Gastroesophageal sphincter (tissue), 4 donors: ENCODE results near the gene CFAP92. TPM values are rescaled to one million over a fixed set of nuclear protein-coding genes. Genes with fewer than 3 reads are reported as not detected.

Experiments used
- ATAC-seq: fragments of 150-250 bp; one replicate; pipeline ENCODE4 v1.9.1; 2016; ENCODE audit warnings: mild to moderate bottlenecking, moderate library complexity
- H3K27ac ChIP-seq, 4 donors: fragments of 200-600 bp; sonication (generic) in 3 of 4; 1 replicate in 3 of 4; 2 replicates in 1 of 4; pipeline ENCODE4 v1.5.1; 2016 to 2019
- H3K27me3 ChIP-seq: fragments of 200-600 bp; sonication (generic); one replicate; pipeline ENCODE4 v1.5.1; 2019
- H3K36me3 ChIP-seq, 2 donors: fragments of 200-600 bp; sonication (generic); one replicate each; pipeline ENCODE4 v1.5.1; 2019; ENCODE audit warnings: control low read depth in 1 of 2
- H3K4me1 ChIP-seq, 3 donors: fragments of 200-600 bp; sonication (generic); 1 replicate in 2 of 3; 2 replicates in 1 of 3; pipeline ENCODE4 v1.5.1; 2016 to 2019; ENCODE audit warnings: control low read depth in 2 of 3
- H3K4me3 ChIP-seq, 2 donors: fragments of 200-600 bp; sonication (generic); one replicate each; pipeline ENCODE4 v1.5.1; 2019; ENCODE audit warnings: mild to moderate bottlenecking in 1 of 2, moderate library complexity in 1 of 2
- H3K9me3 ChIP-seq, 3 donors: fragments of 200-600 bp; sonication (generic); one replicate each; pipeline ENCODE4 v1.5.1; 2017 to 2019; ENCODE audit warnings: control low read depth in 2 of 3
- EP300 ChIP-seq: sonication (generic); formaldehyde crosslinking; IDR thresholded peaks from one replicate; pipeline ENCODE4 v1.6.1; 2017; ENCODE audit warnings: antibody characterized with exemption, mild to moderate bottlenecking
- POLR2A ChIP-seq, 2 donors: fragments of 450-650 bp; IDR thresholded peaks; one replicate each; pipeline ENCODE4 v1.6.1; 2017; ENCODE audit warnings: antibody characterized with exemption in 2 of 2, mild to moderate bottlenecking in 2 of 2, moderate library complexity in 1 of 2
- POLR2AphosphoS5 ChIP-seq: sonication (generic); formaldehyde crosslinking; IDR thresholded peaks from one replicate; pipeline ENCODE4 v1.6.1; 2017; ENCODE audit warnings: antibody characterized with exemption
- WGBS, 2 donors: methylation state at CpG; one replicate each; pipeline ENCODE4 v1.1.5; 2018; ENCODE audit warnings: low coverage in 1 of 2; 5-methylcytosine and 5-hydroxymethylcytosine counted together
- total RNA-seq, 4 donors: library from RNA; depleted of rRNA; stranded (reverse); fragments of >200 nt; gene quantifications; one replicate each; pipeline ENCODE4 v1.1.0, GENCODE V29; 2016
- TF ChIP-seq, protein P1 (sequence below), 4 experiments: fragments of 200-600 bp in 2 of 4; fragments of 450-650 bp in 2 of 4; sonication (generic) in 1 of 4; IDR thresholded peaks; one replicate each; pipeline ENCODE4 v1.5.1; 2017 to 2019; ENCODE audit warnings: antibody characterized with exemption in 4 of 4, mild to moderate bottlenecking in 2 of 4, moderate library complexity in 2 of 4

Gene CFAP92
- total RNA-seq, 4 donors from 2014 or later: 0.96 to 3.3 (median 2.3) TPM

DNA sequence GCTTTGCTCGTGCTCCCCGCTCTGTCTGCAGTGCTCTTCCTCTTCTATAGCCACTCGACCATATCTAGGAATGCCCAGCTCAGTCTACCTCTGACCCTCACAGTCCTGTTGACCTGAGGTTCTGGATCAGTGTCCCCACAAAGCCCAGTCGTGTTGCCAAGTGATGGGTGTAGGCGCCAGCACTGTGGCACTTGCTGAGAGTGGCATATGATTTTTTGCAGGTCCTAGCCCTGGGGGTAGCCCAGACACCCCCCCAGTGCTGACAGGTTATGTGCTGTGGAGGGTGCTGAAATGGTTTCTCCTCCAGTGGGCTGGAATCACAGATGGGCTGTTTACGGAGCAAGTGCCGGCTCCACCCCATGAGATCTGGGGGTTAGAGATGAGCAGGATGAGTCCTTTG is 82.0 kb downstream of the CFAP92 start:
- Histone ChIP-seq H3K9me3 (no peaks in the 10 kb centered on the region), H3K27me3 (no peaks in the 10 kb centered on the region), H3K4me1 (no peaks in the 10 kb centered on the region), H3K27ac (no peak overlapping the region), H3K36me3 (peaks cover 0 to 100% of the 10 kb centered on the region in 2 donors), H3K4me3 (no peak overlapping the region)
- WGBS, 2 donors: 83 to 94% methylated on average over 1 to 3 of the region's 7 CpGs
- TF ChIP-seq POLR2AphosphoS5: no peak
- ATAC-seq: no peak

DNA sequence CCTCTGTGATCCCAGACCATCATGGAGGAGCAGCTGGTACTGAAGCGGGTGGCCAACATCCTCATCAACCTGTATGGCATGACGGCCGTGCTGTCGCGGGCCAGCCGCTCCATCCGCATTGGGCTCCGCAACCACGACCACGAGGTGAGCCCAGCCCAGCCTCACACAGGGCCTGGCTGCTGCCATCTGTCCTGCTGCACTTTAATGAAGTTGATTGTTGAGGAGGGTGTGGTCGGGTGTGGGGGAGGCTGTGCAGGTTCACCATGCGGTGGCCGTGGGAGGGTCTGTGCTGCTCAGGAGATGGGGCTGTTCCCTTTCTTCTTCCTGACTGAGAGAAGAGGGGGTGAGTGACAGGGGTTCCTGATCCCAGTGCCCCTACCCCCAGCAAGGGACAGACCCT is 83.9 kb downstream of the CFAP92 start:
- H3K36me3 ChIP-seq: peaks cover 0 to 100% of the 10 kb centered on the region in 2 donors
- H3K9me3 ChIP-seq: no peaks in the 10 kb centered on the region
- no peak overlapping the region for H3K4me3 ChIP-seq
- no peaks in the 10 kb centered on the region for H3K4me1 ChIP-seq
- TF ChIP-seq EP300: no peak
- TF ChIP-seq, protein P1, sequence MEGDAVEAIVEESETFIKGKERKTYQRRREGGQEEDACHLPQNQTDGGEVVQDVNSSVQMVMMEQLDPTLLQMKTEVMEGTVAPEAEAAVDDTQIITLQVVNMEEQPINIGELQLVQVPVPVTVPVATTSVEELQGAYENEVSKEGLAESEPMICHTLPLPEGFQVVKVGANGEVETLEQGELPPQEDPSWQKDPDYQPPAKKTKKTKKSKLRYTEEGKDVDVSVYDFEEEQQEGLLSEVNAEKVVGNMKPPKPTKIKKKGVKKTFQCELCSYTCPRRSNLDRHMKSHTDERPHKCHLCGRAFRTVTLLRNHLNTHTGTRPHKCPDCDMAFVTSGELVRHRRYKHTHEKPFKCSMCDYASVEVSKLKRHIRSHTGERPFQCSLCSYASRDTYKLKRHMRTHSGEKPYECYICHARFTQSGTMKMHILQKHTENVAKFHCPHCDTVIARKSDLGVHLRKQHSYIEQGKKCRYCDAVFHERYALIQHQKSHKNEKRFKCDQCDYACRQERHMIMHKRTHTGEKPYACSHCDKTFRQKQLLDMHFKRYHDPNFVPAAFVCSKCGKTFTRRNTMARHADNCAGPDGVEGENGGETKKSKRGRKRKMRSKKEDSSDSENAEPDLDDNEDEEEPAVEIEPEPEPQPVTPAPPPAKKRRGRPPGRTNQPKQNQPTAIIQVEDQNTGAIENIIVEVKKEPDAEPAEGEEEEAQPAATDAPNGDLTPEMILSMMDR (IDR thresholded peaks at IDR 0.05): no peak
- TF ChIP-seq POLR2A (IDR thresholded peaks at IDR 0.05): no peak
- TF ChIP-seq POLR2AphosphoS5: no peak
- no peaks in the 10 kb centered on the region for H3K27me3 ChIP-seq
- no peak for ATAC-seq
- H3K27ac ChIP-seq: no peak overlapping the region
- no CpG with 5 or more reads among the region's 13 CpGs for WGBS, 2 donors

DNA sequence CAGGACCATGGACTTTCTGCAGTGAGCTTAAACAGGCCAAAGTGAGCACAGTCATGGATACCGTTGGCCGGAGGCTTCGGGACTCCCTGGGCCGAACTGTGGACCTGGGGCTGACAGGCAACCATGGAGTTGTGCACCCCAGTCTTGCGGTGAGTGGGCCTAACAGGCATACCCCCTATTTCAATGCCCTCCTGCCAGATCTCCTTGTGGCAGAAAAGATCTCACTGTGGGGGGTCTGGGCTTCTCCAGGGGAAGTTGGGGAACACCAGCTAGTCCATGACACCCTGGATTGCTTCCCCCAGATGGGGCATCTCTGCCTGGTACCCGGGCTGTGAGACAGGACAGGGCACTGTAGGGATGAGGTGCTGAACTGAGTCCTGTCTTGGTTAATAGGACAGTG is 84.9 kb downstream of the CFAP92 start:
- Histone ChIP-seq H3K27ac (no peak overlapping the region), H3K9me3 (no peaks in the 10 kb centered on the region), H3K36me3 (peaks cover 0 to 100% of the 10 kb centered on the region in 2 donors), H3K27me3 (no peaks in the 10 kb centered on the region), H3K4me3 (no peak overlapping the region), H3K4me1 (no peaks in the 10 kb centered on the region)
- TF ChIP-seq, protein P1 (IDR thresholded peaks at IDR 0.05): no peak
- TF ChIP-seq EP300: no peak
- no peak for TF ChIP-seq POLR2AphosphoS5
- no peak for TF ChIP-seq POLR2A (IDR thresholded peaks at IDR 0.05)
- no CpG with 5 or more reads among the region's 6 CpGs for WGBS, 2 donors
- ATAC-seq: no peak

DNA sequence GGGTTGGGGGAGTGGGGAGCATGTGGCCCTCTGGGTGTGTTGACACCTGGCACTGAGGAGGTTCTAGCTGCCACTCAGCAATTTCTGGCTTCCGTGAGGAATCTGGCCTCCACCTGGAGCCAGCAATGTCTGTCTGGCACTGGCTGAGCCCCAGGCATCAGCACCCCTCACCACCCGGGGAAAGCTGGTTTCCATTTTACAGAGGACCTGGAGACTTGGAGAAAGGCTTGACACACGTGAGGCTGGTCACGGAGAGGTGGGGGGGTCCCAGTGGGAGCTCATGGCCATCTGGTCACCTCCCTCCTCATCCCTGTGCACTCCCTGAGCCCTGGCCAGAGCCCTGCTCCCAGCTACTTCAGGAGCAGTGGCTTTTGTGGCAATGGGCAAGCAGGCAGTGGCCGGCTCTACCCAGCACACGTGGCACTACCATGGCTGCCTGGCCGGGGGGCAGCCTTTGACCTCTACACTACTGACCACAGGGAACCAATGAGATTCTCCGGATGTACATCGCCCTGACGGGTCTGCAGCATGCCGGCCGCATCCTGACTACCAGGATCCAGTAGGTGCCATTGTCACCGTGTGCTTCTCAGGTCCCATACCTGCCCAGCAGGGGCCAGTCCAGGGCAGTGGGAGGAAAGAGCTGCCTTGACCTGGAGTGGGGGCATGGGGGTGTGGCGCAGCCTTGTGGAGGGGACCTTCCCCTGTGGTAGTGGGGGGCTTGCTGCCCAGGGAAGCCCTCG is 86.0 kb downstream of the CFAP92 start:
- Histone ChIP-seq H3K27me3 (no peaks in the 10 kb centered on the region), H3K9me3 (no peaks in the 10 kb centered on the region), H3K4me1 (no peaks in the 10 kb centered on the region), H3K27ac (no peak overlapping the region), H3K36me3 (peaks cover 0 to 100% of the 10 kb centered on the region in 2 donors), H3K4me3 (no peak overlapping the region)
- ATAC-seq: no peak
- no peak for TF ChIP-seq EP300
- TF ChIP-seq POLR2AphosphoS5: no peak
- TF ChIP-seq POLR2A (IDR thresholded peaks at IDR 0.05): no peak
- TF ChIP-seq, protein P1 (IDR thresholded peaks at IDR 0.05): no peak
- WGBS, 2 donors: 100% methylated on average over 7 of the region's 15 CpGs; no CpG with 5 or more reads in 1 of the 2 donors

DNA sequence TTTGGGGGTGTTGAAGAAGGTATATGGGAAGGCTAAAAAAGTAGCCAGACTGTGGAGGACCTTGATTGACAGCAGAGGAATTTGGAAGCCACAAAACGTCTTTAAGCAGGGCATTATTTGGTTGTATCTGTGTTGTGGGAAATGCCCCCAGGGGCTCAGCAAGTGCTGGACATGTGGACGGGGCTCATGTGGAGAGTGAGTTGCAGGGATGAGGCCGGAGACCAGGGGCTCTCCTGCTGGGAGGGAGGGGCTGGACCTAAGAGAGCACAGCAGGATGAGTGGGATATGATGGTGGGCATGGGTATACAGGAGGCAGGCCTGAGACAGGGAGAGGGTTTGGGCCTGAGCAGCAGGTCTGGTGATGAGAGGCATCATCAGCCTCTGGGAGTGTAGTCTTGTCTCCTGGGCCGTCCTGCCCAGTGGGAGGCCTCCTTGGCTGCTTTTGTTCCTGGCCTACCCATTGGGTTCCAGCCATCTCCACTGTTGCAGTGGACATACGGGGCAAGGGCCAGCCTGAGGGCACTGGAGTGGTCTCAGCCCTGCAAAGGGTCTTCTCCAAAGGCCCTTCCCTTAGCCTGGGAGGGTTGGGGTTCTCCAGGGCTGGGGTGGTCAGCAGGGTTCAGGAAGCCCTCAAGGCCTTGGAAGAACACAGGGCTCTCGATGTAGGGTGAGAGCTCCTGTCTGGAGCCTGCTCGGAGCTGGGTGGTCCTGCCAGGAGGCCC is 86.9 kb downstream of the CFAP92 start:
- Histone ChIP-seq H3K27me3 (no peaks in the 10 kb centered on the region), H3K9me3 (no peaks in the 10 kb centered on the region), H3K4me3 (no peak overlapping the region), H3K27ac (no peak overlapping the region), H3K4me1 (no peaks in the 10 kb centered on the region), H3K36me3 (peaks cover 0 to 100% of the 10 kb centered on the region in 2 donors)
- TF ChIP-seq POLR2AphosphoS5: no peak
- no peak for TF ChIP-seq EP300
- no peak for TF ChIP-seq POLR2A (IDR thresholded peaks at IDR 0.05)
- TF ChIP-seq, protein P1 (IDR thresholded peaks at IDR 0.05): no peak
- WGBS, 2 donors: 57 to 88% methylated on average over 3 to 4 of the region's 7 CpGs
- no peak for ATAC-seq
